Left renal cortex interstitium (tissue), 4 donors: ENCODE results near the gene DCAF6. TPM values are rescaled to one million over a fixed set of nuclear protein-coding genes. Genes with fewer than 3 reads are reported as not detected.

Experiments
- DNase-seq, 4 donors: peaks; one replicate each; pipeline ENCODE4 v3.0.0-alpha.2; 2013; ENCODE audit warnings: low read depth in 4 of 4, low spot score in 2 of 4, missing footprints in 1 of 4
- polyA plus RNA-seq, 4 donors: library from polyadenylated mRNA; unstranded; fragments of 120-200 nt; gene quantifications; one replicate each; pipeline ENCODE4 v1.2.1, GENCODE V29; 2013; ENCODE audit not compliant: insufficient read length in 4 of 4

The DCAF6 gene
- polyA plus RNA-seq, 4 donors, result 77.0 to 89.1 (median 82.8) TPM

- no peak for DNase-seq
These were observed 19.4 kb downstream of the DCAF6 start for GRCh38 chr1:167955915-167956314.

GRCh38 chr1:167957710-167958109 is 21.2 kb downstream of the DCAF6 start:
- DNase-seq, result no peak

- no peak for DNase-seq
These were observed 28.2 kb downstream of the DCAF6 start for GRCh38 chr1:167964646-167965045.

GRCh38 chr1:167966050-167966449 is 29.6 kb downstream of the DCAF6 start:
- DNase-seq, result no peak

- DNase-seq, result no peak
These were observed 32.1 kb downstream of the DCAF6 start for GRCh38 chr1:167968569-167968968.

- DNase-seq, result no peak
These were observed 37.3 kb downstream of the DCAF6 start for GRCh38 chr1:167973832-167974231.

GRCh38 chr1:167974698-167975097 is 38.2 kb downstream of the DCAF6 start:
- no peak for DNase-seq

- DNase-seq, result no peak
These were observed 40.8 kb downstream of the DCAF6 start for GRCh38 chr1:167977245-167977644.

GRCh38 chr1:167981933-167982332 is 45.5 kb downstream of the DCAF6 start:
- DNase-seq, result no peak

- DNase-seq, result no peak
These were observed 47.4 kb downstream of the DCAF6 start for GRCh38 chr1:167983797-167984420.

GRCh38 chr1:167984886-167985489 is 48.5 kb downstream of the DCAF6 start:
- DNase-seq, result no peak

- no peak for DNase-seq
These were observed 50.7 kb downstream of the DCAF6 start for GRCh38 chr1:167987174-167987573.

- no peak for DNase-seq
These were observed 55.1 kb downstream of the DCAF6 start for GRCh38 chr1:167991546-167991945.

GRCh38 chr1:167993720-167994119 is 57.2 kb downstream of the DCAF6 start:
- no peak for DNase-seq

- DNase-seq, result no peak
These were observed 58.1 kb downstream of the DCAF6 start for GRCh38 chr1:167994560-167994959.

GRCh38 chr1:167995038-167995437 is 58.6 kb downstream of the DCAF6 start:
- no peak for DNase-seq

- no peak for DNase-seq
These were observed 59.8 kb downstream of the DCAF6 start for GRCh38 chr1:167996266-167996665.

GRCh38 chr1:167997037-167997575 is 60.6 kb downstream of the DCAF6 start:
- DNase-seq, result no peak

- DNase-seq, result no peak
These were observed 63.4 kb downstream of the DCAF6 start for GRCh38 chr1:167999877-168000276.

- no peak for DNase-seq
These were observed 64.2 kb downstream of the DCAF6 start for GRCh38 chr1:168000656-168001055.

GRCh38 chr1:168001213-168001612 is 64.7 kb downstream of the DCAF6 start:
- no peak for DNase-seq

GRCh38 chr1:168004531-168004930 is 68.0 kb downstream of the DCAF6 start:
- DNase-seq, result no peak
